Measurements from ENCODE around the gene RASGRP3.

The RASGRP3 gene

DNA sequence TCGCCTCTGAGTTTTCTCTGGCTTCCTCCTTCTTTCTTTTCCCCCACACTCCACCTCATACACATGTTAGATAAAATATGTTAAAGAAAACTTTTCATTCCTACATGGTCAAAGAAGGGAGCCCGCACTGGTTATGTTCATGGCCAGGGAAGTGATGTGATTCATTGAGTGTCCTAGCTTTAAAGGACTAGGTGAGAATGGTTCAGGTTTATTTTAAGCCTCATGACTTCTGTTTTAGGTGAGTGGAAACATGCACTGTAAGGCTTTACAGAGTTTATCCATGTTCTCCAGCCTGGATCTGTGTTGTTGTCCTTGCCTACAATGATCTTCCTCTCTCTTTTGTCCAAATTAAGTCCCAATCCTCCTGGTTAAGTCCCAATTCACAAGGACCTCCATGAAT lies 56.5 kb downstream of the RASGRP3 start:
- H3K9me3 ChIP-seq = no peaks in the 10 kb centered on the region
- H3K4me1 ChIP-seq (ENCODE audit: control insufficient read depth in 1 of 2, insufficient read depth in 1 of 2, low read depth in 1 of 2, low read length in 1 of 2) = peaks cover 0 to 9% of the 10 kb centered on the region in 2 experiments
- TF ChIP-seq, protein P1, sequence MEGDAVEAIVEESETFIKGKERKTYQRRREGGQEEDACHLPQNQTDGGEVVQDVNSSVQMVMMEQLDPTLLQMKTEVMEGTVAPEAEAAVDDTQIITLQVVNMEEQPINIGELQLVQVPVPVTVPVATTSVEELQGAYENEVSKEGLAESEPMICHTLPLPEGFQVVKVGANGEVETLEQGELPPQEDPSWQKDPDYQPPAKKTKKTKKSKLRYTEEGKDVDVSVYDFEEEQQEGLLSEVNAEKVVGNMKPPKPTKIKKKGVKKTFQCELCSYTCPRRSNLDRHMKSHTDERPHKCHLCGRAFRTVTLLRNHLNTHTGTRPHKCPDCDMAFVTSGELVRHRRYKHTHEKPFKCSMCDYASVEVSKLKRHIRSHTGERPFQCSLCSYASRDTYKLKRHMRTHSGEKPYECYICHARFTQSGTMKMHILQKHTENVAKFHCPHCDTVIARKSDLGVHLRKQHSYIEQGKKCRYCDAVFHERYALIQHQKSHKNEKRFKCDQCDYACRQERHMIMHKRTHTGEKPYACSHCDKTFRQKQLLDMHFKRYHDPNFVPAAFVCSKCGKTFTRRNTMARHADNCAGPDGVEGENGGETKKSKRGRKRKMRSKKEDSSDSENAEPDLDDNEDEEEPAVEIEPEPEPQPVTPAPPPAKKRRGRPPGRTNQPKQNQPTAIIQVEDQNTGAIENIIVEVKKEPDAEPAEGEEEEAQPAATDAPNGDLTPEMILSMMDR (IDR thresholded peaks at IDR 0.05) = no peak
- no peak overlapping the region for H3K4me3 ChIP-seq (ENCODE audit: low read depth in 1 of 2, low read length in 1 of 2)
- no peaks in the 10 kb centered on the region for H3K36me3 ChIP-seq
- H3K27ac ChIP-seq = no peak overlapping the region
- H3K27me3 ChIP-seq = no peaks in the 10 kb centered on the region

GRCh38 chr2:33535421-33535820 lies 59.0 kb downstream of the RASGRP3 start:
- TF ChIP-seq, protein P1 (IDR thresholded peaks at IDR 0.05) = no peak
- H3K36me3 ChIP-seq = no peaks in the 10 kb centered on the region
- H3K27me3 ChIP-seq = no peaks in the 10 kb centered on the region
- H3K4me1 ChIP-seq (ENCODE audit: control insufficient read depth in 1 of 2, insufficient read depth in 1 of 2, low read depth in 1 of 2, low read length in 1 of 2) = no peaks in the 10 kb centered on the region
- no peaks in the 10 kb centered on the region for H3K9me3 ChIP-seq
- no peak overlapping the region for H3K27ac ChIP-seq
- H3K4me3 ChIP-seq (ENCODE audit: low read depth in 1 of 2, low read length in 1 of 2) = no peak overlapping the region

DNA sequence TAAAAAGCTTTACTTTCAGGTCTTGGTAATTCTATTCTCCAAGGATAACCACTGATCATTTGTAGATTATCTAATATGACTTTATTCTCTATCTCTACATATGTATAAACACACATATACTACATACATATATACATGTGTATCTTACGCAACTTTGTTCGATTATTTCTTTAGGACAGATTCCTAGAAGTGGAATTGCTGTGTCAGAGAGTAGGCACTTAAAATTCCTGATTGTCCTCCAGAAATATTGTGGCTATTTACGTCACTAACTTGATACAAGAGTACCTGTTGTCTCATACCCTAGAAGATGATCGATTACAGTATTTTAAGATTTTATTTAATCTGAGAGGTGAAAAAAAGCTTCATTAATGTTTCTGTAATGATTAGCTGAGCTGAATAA lies 64.8 kb downstream of the RASGRP3 start:
- TF ChIP-seq, protein P1 (IDR thresholded peaks at IDR 0.05) = no peak
- Histone ChIP-seq H3K9me3 (no peaks in the 10 kb centered on the region), H3K4me3 (ENCODE audit: low read depth in 1 of 2, low read length in 1 of 2) (no peak overlapping the region)

DNA sequence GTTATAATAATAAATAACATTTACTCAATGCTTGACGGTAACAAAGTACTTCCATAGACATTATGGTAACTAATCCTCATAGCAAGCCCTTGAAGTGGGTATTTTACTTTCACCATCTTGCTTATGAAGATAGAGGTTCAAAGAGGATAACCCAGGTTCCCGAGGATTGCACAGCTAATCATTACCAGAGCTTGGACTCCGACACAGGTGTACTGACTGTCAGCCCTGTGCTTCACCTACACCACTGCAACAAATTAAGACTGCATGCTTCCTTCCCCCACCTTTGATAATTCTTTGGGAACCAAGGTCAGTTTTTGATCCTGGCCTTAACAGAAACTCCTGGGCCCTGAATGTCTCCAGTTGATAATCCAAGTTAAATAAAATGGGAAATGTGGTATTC lies 73.8 kb downstream of the RASGRP3 start:
- no peak overlapping the region for H3K4me3 ChIP-seq (ENCODE audit: low read depth in 1 of 2, low read length in 1 of 2)
- no peaks in the 10 kb centered on the region for H3K36me3 ChIP-seq
- no peak overlapping the region for H3K27ac ChIP-seq
- no peaks in the 10 kb centered on the region for H3K9me3 ChIP-seq
- TF ChIP-seq, protein P1 (IDR thresholded peaks at IDR 0.05) = no peak
- no peaks in the 10 kb centered on the region for H3K27me3 ChIP-seq
- peaks cover 6 to 10% of the 10 kb centered on the region in 2 experiments for H3K4me1 ChIP-seq (ENCODE audit: control insufficient read depth in 1 of 2, insufficient read depth in 1 of 2, low read depth in 1 of 2, low read length in 1 of 2)

More for the DNA sequence above, 64.8 kb downstream of the RASGRP3 start:
- H3K27ac ChIP-seq = no peak overlapping the region
- H3K4me1 ChIP-seq (ENCODE audit: control insufficient read depth in 1 of 2, insufficient read depth in 1 of 2, low read depth in 1 of 2, low read length in 1 of 2) = no peaks in the 10 kb centered on the region
- H3K27me3 ChIP-seq = no peaks in the 10 kb centered on the region
- no peaks in the 10 kb centered on the region for H3K36me3 ChIP-seq

GRCh38 chr2:33552758-33553461 lies 76.5 kb downstream of the RASGRP3 start:
- no peak overlapping the region for H3K4me3 ChIP-seq (ENCODE audit: low read depth in 1 of 2, low read length in 1 of 2)
- peaks cover 6 to 11% of the 10 kb centered on the region in 2 experiments for H3K4me1 ChIP-seq (ENCODE audit: control insufficient read depth in 1 of 2, insufficient read depth in 1 of 2, low read depth in 1 of 2, low read length in 1 of 2)
- no peaks in the 10 kb centered on the region for H3K27me3 ChIP-seq
- H3K9me3 ChIP-seq = no peaks in the 10 kb centered on the region
- TF ChIP-seq, protein P1 (IDR thresholded peaks at IDR 0.05) = no peak
- H3K27ac ChIP-seq = no peak overlapping the region
- no peaks in the 10 kb centered on the region for H3K36me3 ChIP-seq
